ENCODE results near the gene ATXN2L.
A peak's percentile ranks its signal among the peaks of the same experiment; 100 is the strongest.
"Not testable (repeated sequence)": the region's sequence is repeated elsewhere in the genome, so short reads cannot be mapped to it uniquely, and the experiment has no call there.

ATXN2L gene

GRCh38 chr16:28874406-28874805 lies 51.6 kb downstream of the ATXN2L start:
- no peak for DNase-seq

- DNase-seq, result no peak
Observed at GRCh38 chr16:28875134-28876018, 52.6 kb downstream of the ATXN2L start.

DNA sequence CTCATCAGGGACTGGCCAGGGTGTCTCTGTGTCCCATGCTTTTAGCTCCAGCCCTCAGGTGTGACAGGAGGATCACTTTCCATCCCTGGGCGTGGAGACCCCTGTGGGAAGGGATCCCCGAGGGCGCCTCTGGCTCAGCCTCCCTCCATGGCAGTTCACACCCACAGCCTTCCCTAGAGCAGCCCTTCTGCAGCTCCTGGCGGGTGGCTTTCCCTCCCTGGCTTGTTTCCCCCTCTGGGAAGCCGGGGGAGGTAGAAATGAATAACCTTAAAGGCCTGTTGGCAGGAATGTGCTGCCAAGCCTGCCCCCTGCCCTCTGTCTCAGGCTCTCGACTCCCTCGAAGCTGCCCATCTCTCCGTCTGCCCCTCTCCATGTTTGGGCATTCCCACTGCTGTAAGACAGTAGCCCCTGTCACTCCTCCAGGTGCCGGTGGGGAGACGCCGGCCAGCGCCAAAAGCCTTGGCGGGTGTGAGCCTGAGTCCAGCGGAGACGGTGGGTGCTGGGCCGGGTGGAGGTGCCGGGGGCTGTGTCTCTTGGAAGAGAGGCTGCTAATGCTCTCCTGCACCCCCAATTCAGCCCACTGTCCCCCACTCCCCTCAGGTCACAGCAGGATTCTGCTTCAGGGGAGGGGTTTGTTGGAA lies 53.3 kb downstream of the ATXN2L start:
- peak; percentile 24 for DNase-seq

DNA sequence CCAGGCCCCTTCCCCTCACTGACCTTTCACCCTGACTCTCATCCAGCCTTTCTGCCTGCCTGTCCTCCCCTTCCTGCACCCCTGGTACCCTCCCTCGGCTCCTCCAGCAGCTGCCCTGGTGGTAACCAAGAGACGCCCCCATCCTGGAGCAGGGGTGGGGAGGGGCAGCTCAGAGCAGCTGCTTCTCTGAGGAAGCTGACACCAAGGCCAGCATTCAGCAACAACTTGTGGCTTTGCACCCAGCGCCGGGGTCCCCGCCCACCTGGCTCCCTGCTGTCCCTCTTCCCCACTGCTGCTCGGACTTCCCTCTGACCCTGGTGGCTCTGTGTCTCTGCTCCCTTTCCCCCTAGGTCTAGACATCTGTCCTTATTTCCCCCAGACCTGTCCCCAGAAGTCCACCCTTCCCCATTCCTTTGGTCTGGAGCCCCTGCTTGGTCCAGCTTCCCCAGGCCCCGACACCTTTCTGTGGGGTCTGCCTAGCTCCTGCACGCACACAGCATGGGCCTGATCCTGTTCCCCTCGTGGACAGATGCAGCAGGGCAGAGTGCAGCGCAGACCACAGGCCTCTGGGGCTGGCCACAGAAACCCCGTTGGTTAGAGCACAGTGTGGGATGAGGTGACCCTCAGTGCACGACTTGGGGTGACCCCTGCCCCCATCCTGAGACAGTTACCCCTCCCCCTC lies 54.3 kb downstream of the ATXN2L start:
- DNase-seq, result no peak

DNA sequence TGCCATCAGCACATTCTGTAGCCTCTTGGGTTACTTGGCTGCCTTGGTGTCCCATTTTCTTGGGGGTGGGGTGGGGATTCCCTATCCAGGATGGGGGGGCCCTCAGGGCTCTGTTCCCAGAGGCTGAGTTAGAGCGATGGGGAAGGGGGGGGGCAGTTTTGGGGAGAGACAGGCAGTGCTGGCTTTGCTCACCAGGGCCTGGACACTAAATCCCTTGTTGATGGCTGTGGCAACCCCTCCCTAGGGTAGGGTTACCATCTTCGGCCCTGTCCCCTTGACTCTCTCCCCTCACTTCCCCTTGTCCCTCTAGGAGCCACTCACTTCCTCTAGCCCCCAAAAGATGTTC lies 54.8 kb downstream of the ATXN2L start:
- DNase-seq, result no peak

- no peak for DNase-seq
Observed at GRCh38 chr16:28878083-28878926, 55.5 kb downstream of the ATXN2L start, which contains the start of gene ATP2A1. ATP2A1 (plus strand) TSS chr16:28878488; CDS start chr16:28878672, 184 bp downstream.

- no peak for DNase-seq
Observed at GRCh38 chr16:28879261-28879840, 56.6 kb downstream of the ATXN2L start.

DNA sequence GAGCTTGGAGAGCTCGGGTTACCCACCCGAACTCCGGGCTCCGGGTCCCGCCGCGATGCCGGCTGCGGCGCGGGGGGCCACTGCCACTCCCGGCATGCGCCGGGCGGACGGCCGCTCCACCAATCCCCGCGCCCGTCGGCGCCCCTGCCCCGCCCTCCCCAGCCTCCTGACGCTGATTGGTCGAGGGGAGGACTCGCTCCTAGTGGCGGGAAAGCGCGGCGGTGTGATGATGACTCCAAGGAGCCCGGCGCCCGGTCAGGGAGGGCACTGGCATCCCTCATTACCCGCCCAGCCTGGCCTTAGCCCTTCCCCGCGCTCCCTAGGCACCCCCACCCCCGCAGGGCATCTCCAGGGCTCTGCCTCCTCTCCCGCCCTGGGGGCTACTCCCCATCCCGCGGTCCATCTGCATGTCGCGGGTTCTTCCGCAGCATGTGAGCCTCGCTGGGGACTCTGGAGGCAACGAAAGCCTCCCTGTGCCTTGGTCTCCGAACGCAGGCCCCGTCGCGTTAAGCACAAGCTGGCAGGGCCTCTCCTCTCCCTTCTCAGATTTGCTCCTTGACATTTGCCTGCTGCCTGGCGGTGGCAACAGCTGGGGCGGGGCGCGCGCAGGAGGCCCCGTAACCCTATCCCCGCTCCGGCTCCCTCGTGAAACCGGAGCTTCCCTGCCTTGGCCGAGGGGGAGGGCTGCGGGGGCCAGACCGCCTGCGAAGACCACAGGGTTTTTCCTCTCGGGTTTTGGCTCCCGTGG lies 57.2 kb downstream of the ATXN2L start:
- DNase-seq, result peak; percentile 58

DNA sequence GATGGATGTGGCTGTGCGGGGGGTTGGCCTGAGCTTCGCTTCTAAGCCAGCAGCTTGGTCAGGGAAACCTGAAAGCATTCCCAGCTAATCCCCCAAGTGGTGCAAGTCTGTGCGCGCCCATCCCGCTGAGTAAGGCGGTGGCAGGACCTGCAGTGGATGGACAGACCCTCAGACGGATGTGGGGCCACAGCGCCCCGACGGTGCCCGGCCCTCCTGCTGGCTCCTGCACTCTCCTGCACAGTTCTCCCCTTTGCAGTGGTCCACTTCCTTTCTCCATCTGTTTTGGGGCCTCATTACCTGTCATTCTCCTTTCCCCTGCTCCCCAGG lies 57.8 kb downstream of the ATXN2L start:
- no peak for DNase-seq

GRCh38 chr16:28880955-28881354 lies 58.2 kb downstream of the ATXN2L start:
- no peak for DNase-seq

GRCh38 chr16:28881565-28881964 lies 58.8 kb downstream of the ATXN2L start:
- not testable (repeated sequence) for DNase-seq

DNA sequence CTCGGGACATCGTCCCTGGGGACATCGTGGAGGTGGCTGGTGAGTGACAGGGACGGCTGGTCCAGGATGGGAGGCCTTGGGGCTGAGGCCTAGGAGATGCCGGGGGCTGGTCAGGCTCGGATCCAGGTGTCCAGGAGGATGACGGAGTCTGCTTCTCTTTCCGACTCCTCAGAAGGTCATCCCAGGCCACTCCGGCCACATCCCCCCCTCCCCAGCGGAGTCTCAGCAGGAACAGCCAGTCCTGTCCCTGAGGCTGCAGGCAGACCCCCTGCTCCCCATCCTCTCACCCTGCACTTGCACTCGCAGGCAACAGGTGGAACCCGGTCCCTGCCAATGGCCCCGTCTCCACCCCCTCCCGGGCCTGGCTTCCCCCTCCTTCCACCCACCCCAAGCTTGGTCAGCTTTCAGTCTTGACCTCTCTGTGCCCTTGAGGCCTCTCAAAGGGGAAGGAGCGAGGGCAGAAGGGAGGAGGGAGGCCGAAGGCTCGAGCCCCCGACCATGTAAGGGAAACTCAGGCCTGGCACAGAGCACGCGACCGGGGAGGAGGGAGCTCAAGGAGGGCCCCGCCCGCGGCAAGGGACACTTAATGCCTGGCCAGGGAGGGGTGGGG lies 59.9 kb downstream of the ATXN2L start:
- DNase-seq, result no peak

GRCh38 chr16:28883221-28883996 lies 60.6 kb downstream of the ATXN2L start:
- no peak for DNase-seq

GRCh38 chr16:28884045-28884444 lies 61.2 kb downstream of the ATXN2L start:
- DNase-seq, result no peak
